OCI-LY1 (cell line): ENCODE data around the gene CTAG1A.

Experiments used
- H2AFZ ChIP-seq: fragments of 200-600 bp; sonication (generic), shearing (Covaris generic); 2 replicates; pipeline ENCODE4 v1.6.0; 2014; ENCODE audit warnings: antibody characterized with exemption, mild to moderate bottlenecking, low read length
- H3F3A ChIP-seq: fragments of 200-600 bp; sonication (generic), shearing (Covaris generic); 2 replicates; pipeline ENCODE4 v1.6.0; 2014; ENCODE audit warnings: mild to moderate bottlenecking, antibody characterized with exemption, low read length, moderate library complexity; ENCODE audit not compliant: insufficient read depth
- H3K27ac ChIP-seq: fragments of 200-600 bp; sonication (generic); 2 replicates; pipeline ENCODE4 v1.5.1; 2014; ENCODE audit warnings: low read length, mixed run types, mild to moderate bottlenecking, low read depth; ENCODE audit not compliant: poor library complexity, severe bottlenecking
- H3K27me3 ChIP-seq: fragments of 200-600 bp; sonication (generic); 2 replicates; pipeline ENCODE4 v1.6.0; 2014; ENCODE audit warnings: antibody characterized with exemption, mild to moderate bottlenecking, low read length, moderate library complexity; ENCODE audit not compliant: insufficient read depth
- H3K36me3 ChIP-seq: fragments of 200-600 bp; sonication (generic); 2 replicates; pipeline ENCODE4 v1.6.1; 2014; ENCODE audit warnings: mild to moderate bottlenecking, antibody characterized with exemption, low read length, moderate library complexity, mixed read lengths; ENCODE audit not compliant: insufficient read depth
- H3K4me1 ChIP-seq: fragments of 200-600 bp; sonication (generic); 2 replicates; pipeline ENCODE4 v1.5.1; 2014; ENCODE audit warnings: mild to moderate bottlenecking, low read length, moderate library complexity; ENCODE audit not compliant: insufficient read depth, severe bottlenecking
- H3K4me2 ChIP-seq: fragments of 200-600 bp; sonication (generic), shearing (Covaris generic); 2 replicates; pipeline ENCODE4 v1.6.1; 2014; ENCODE audit warnings: low read length
- H3K4me3 ChIP-seq: fragments of 200-600 bp; sonication (generic); 2 replicates; pipeline ENCODE4 v1.5.1; 2014; ENCODE audit warnings: low read length, low read depth, mild to moderate bottlenecking, mixed read lengths; ENCODE audit not compliant: poor library complexity, severe bottlenecking
- H3K79me2 ChIP-seq: fragments of 200-600 bp; shearing (Covaris generic); 2 replicates; pipeline ENCODE4 v1.6.1; 2016; ENCODE audit warnings: mixed run types, low read length, mixed read lengths; ENCODE audit not compliant: insufficient read depth
- H3K9ac ChIP-seq: fragments of 200-600 bp; sonication (generic), shearing (Covaris generic); 2 replicates; pipeline ENCODE4 v1.6.1; 2014; ENCODE audit warnings: mild to moderate bottlenecking, low read length, mixed read lengths
- H3K9me2 ChIP-seq: fragments of 200-600 bp; sonication (generic), shearing (Covaris generic); 2 replicates; pipeline ENCODE4 v1.6.1; 2014; ENCODE audit warnings: low read depth, mild to moderate bottlenecking, low read length, mixed read lengths
- H3K9me3 ChIP-seq: fragments of 200-600 bp; shearing (Covaris generic); 2 replicates; pipeline ENCODE4 v1.6.1; 2014; ENCODE audit warnings: low read length, mixed read lengths
- H4K20me1 ChIP-seq: fragments of 200-600 bp; sonication (generic), shearing (Covaris generic); 2 replicates; pipeline ENCODE4 v1.6.0; 2016; ENCODE audit warnings: mild to moderate bottlenecking, low read length; ENCODE audit not compliant: insufficient read depth
- EZH2 ChIP-seq: fragments of 200-600 bp; sonication (generic), shearing (Covaris generic); IDR thresholded peaks from 2 replicates; pipeline ENCODE4 v1.8.0; 2017; ENCODE audit warnings: borderline replicate concordance, mixed run types, mild to moderate bottlenecking, antibody characterized with exemption, low read length, moderate library complexity, mixed read lengths
- TF ChIP-seq, protein P1 (sequence below): fragments of 200-600 bp; sonication (generic), shearing (Covaris generic); IDR thresholded peaks from 2 replicates; pipeline ENCODE4 v1.5.1; 2017; ENCODE audit warnings: mild to moderate bottlenecking, antibody characterized with exemption, low read length, moderate library complexity, mixed read lengths

The CTAG1A gene

DNA sequence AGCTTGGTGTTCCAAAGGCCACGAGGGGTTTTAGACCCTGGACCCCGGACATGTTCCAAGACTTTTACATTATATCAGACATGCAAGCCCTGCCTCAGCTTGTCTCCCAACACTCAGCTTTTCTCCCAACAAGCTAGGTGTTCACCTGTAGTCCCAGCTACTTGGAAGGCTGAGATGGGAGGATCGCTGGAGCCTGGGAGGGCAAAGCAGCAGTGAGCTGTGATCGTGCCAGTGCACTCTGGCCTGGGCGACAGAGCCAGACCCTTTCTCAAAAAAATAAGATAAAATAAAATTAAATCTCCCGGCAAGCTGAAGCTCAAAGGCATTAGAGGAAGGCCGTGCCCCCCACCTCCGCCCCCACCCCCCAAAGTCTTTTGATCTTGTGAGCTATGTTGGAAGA is 13.7 kb downstream of the CTAG1A start:
- Histone ChIP-seq H3K4me3 (no peak overlapping the region), H3K27me3 (no peaks in the 10 kb centered on the region), H3K4me2 (no peak overlapping the region), H2AFZ (no peak overlapping the region), H3K9me3 (no peaks in the 10 kb centered on the region), H3K27ac (no peak overlapping the region), H4K20me1 (no peaks in the 10 kb centered on the region), H3F3A (no peaks in the 10 kb centered on the region), H3K4me1 (no peaks in the 10 kb centered on the region), H3K9ac (no peak overlapping the region), H3K79me2 (no peaks in the 10 kb centered on the region), H3K36me3 (no peaks in the 10 kb centered on the region), H3K9me2 (no peaks in the 10 kb centered on the region)
- TF ChIP-seq EZH2 = no peak
- TF ChIP-seq, protein P1, sequence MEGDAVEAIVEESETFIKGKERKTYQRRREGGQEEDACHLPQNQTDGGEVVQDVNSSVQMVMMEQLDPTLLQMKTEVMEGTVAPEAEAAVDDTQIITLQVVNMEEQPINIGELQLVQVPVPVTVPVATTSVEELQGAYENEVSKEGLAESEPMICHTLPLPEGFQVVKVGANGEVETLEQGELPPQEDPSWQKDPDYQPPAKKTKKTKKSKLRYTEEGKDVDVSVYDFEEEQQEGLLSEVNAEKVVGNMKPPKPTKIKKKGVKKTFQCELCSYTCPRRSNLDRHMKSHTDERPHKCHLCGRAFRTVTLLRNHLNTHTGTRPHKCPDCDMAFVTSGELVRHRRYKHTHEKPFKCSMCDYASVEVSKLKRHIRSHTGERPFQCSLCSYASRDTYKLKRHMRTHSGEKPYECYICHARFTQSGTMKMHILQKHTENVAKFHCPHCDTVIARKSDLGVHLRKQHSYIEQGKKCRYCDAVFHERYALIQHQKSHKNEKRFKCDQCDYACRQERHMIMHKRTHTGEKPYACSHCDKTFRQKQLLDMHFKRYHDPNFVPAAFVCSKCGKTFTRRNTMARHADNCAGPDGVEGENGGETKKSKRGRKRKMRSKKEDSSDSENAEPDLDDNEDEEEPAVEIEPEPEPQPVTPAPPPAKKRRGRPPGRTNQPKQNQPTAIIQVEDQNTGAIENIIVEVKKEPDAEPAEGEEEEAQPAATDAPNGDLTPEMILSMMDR = no peak

DNA sequence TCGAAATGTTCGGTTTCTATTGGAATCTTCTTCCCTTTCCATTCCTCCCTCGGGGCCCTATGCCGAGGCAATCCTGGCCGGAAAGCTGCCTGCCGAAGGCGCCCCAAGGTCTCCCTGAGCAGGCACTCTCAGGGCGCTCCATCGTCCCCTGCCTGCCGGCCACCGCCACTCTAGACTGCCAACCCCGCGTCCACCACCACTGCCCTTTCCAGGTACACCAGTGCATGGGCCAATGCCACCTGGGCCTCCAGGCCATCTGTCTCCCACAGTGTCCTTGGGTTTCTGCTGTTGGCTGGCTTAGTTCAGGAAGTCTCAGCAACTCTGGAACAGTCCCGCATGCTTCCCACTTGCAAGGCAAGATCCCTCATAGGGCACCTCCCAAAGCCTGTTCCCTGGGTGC is 14.6 kb downstream of the CTAG1A start:
- Histone ChIP-seq H3K36me3 (no peaks in the 10 kb centered on the region), H3K27me3 (no peaks in the 10 kb centered on the region), H4K20me1 (no peaks in the 10 kb centered on the region), H3K4me2 (no peak overlapping the region), H3K27ac (no peak overlapping the region), H3K4me1 (no peaks in the 10 kb centered on the region), H3K9me3 (no peaks in the 10 kb centered on the region), H3K4me3 (no peak overlapping the region), H3F3A (no peaks in the 10 kb centered on the region), H3K79me2 (no peaks in the 10 kb centered on the region), H2AFZ (no peak overlapping the region), H3K9ac (no peak overlapping the region), H3K9me2 (no peaks in the 10 kb centered on the region)
- TF ChIP-seq EZH2 = no peak
- TF ChIP-seq, protein P1 = no peak

DNA sequence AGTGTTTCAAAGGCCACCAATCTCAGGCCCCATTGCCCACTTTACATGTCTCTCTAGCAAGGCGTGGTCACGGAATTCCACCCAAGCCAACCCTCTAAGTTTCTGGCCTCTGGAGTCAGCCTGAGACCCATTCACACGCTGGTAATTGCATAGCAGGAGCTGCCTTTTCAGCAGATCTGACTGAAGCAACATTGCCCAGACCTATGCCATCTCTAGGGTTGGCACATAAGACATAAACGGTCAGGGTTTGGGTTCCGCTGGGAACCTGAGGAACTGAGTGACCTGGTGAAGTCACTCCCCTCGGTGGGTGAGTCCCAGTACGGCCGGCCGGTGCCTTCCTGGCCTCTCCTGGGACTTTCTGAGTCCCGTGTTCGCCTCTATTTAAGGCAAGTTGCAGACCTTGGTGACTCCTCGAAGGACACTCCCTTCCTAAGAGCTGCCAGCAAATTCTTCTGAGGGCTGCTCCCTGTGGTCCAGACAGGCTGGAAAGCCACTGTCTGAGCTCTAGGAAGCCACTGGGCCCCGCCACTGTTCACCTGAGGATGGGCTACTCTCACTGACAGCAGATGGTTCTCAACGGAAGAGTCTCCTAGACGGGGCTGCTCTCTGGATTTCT is 15.9 kb downstream of the CTAG1A start:
- H3K4me2 ChIP-seq = no peak overlapping the region
- H2AFZ ChIP-seq = no peak overlapping the region
- H3K27ac ChIP-seq = no peak overlapping the region

More for the DNA sequence above, 15.9 kb downstream of the CTAG1A start:
- Histone ChIP-seq H3K27me3 (no peaks in the 10 kb centered on the region), H3K9ac (no peak overlapping the region), H3K36me3 (no peaks in the 10 kb centered on the region), H3K4me3 (no peak overlapping the region), H4K20me1 (no peaks in the 10 kb centered on the region), H3F3A (no peaks in the 10 kb centered on the region), H3K9me2 (no peaks in the 10 kb centered on the region), H3K9me3 (no peaks in the 10 kb centered on the region), H3K4me1 (no peaks in the 10 kb centered on the region), H3K79me2 (no peaks in the 10 kb centered on the region)
- TF ChIP-seq, protein P1 = no peak
- TF ChIP-seq EZH2 = no peak
